GM12801 (cell line): ENCODE results near the gene MRTFB.

Experiments
- TF ChIP-seq, protein P1 (sequence below): IDR thresholded peaks from one replicate; pipeline ENCODE4 v1.5.1; 2011; ENCODE audit warnings: control low read depth; ENCODE audit not compliant: insufficient read length; ENCODE audit errors: extremely low read depth

The MRTFB gene

DNA sequence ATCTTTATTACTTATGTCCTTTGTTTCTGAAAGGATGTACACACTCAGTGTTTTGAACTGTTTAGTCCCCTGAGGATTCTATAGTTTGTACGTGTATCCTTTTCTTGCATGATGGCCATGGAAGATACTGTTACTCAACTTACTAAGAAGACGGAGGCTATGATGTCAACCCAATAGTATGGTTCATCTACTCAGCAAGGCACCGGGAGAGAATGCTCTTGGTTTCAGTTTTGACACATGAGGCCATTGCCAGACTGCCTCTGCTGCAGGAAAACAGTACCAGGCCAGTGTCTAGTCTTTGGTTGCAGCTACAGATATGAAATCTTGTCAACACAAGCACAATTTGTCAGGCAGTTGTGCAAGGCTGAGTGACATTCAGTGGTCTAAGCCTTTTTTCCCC is 134.5 kb downstream of the MRTFB start:
- TF ChIP-seq, protein P1, sequence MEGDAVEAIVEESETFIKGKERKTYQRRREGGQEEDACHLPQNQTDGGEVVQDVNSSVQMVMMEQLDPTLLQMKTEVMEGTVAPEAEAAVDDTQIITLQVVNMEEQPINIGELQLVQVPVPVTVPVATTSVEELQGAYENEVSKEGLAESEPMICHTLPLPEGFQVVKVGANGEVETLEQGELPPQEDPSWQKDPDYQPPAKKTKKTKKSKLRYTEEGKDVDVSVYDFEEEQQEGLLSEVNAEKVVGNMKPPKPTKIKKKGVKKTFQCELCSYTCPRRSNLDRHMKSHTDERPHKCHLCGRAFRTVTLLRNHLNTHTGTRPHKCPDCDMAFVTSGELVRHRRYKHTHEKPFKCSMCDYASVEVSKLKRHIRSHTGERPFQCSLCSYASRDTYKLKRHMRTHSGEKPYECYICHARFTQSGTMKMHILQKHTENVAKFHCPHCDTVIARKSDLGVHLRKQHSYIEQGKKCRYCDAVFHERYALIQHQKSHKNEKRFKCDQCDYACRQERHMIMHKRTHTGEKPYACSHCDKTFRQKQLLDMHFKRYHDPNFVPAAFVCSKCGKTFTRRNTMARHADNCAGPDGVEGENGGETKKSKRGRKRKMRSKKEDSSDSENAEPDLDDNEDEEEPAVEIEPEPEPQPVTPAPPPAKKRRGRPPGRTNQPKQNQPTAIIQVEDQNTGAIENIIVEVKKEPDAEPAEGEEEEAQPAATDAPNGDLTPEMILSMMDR: no peak

- TF ChIP-seq, protein P1: no peak
Measured at GRCh38 chr16:14211856-14212543, 140.9 kb downstream of the MRTFB start.

GRCh38 chr16:14215941-14216340 is 144.8 kb downstream of the MRTFB start:
- TF ChIP-seq, protein P1: no peak

DNA sequence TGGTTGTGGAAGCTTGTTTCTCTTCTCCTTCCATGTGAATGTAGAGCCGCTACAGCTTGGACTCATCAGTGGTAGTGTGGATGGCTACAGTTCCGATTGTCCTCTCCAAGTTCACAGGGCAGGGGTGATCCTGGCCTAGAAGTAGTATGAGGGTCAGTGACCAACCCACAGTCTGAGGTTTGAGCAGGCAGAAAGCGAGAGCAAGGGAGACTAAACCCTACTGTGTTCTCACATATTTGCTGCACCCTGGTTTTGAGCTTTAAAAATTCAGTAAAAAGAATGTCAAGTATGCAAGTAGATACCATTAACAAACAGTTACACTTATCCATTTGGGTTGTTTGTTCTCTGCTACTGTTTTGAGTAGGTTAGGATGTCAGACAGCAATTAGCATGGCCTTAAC is 148.9 kb downstream of the MRTFB start:
- TF ChIP-seq, protein P1: no peak

DNA sequence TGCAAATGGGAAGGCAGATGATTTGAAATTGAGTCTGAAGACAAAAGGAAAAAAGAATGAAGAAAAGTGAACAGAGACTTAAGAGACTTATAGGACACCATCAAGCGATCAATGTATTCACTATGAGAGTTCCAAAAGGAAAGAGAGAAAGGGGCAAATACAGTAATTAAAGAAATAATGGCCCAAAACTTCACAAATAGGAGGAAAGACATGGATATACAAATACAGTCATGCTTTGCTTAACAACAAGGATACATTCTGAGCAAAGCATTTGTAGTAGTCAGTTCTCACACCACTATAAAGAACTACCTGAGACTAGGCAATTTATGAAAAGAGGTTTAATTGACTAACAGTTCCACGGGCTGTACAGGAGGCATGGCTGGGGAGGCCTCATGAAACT is 152.5 kb downstream of the MRTFB start:
- TF ChIP-seq, protein P1: no peak

DNA sequence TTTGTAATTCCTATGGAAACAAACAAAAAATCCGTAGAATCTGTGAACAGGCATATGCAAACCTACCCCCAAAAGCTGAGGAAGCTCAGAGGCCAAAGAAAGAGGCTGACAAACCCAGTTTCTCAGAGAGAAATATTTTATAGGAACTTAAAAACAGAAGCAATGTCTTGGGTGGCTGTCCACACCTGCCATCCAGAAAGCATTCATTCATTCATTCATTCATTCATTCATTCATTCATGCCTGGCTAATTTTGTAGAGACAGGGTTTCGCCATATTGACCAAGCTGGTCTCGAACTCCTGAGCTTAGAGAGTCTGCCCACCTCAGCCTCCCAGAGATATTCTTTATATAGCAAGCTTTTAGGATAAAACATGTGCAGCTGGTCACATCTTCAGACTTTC is 154.3 kb downstream of the MRTFB start:
- TF ChIP-seq, protein P1: no peak

GRCh38 chr16:14232106-14232864 is 161.2 kb downstream of the MRTFB start:
- TF ChIP-seq, protein P1: no peak
